ENCODE data around the gene CKAP2L. TPM values are rescaled to one million over a fixed set of nuclear protein-coding genes. Genes with fewer than 3 reads are reported as not detected.

Gene CKAP2L
- total RNA-seq, 1 donor from 2014 or later, result 0.38 TPM

DNA sequence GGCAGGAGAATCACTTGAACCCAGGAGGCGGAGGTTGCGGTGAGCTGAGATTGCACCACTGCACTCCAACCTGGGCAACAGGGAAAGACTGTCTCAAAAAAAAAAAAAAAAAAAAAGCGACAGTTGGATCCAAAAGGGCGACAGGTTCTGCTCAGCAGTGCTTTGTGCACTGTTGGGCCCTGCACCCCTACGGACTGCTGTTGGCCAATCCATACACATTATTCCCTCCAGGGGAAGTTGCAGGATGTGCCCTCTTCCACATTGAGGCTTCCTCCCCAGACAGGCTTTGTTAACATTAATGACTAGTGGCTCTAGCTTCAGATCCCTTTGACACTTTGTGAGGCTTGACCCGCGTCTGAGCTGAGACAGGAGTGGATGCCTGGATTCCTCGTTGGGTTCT lies 34.2 kb downstream of the CKAP2L start:
- no peak overlapping the region for H3K4me3 ChIP-seq
- intact Hi-C loops (cut with micrococcal nuclease), result no loop called here
- peaks cover 29% of the 10 kb centered on the region for H3K27me3 ChIP-seq (ENCODE audit: low read depth)
- DNase-seq, result no peak
- no peak for TF ChIP-seq CTCF (IDR thresholded peaks at IDR 0.05; ENCODE audit: borderline replicate concordance)
- no peak overlapping the region for H3K27ac ChIP-seq (replicated peaks)
- no peaks in the 10 kb centered on the region for H3K36me3 ChIP-seq
- no peaks in the 10 kb centered on the region for H3K4me1 ChIP-seq
- no peaks in the 10 kb centered on the region for H3K9me3 ChIP-seq (replicated peaks)

GRCh38 chr2:112728378-112729175 lies 35.8 kb downstream of the CKAP2L start:
- intact Hi-C loops (cut with micrococcal nuclease), result loop anchor here (10.0 kb wide), 1 partner anchor 104 kb away; no protein-coding TSS in a partner anchor
- DNase-seq, result no peak

GRCh38 chr2:112728029-112728362 lies 36.4 kb downstream of the CKAP2L start:
- Histone ChIP-seq H3K36me3 (no peaks in the 10 kb centered on the region), H3K27me3 (ENCODE audit: low read depth) (peaks cover 29% of the 10 kb centered on the region), H3K9me3 (replicated peaks) (no peaks in the 10 kb centered on the region), H3K27ac (replicated peaks) (no peak overlapping the region), H3K4me1 (no peaks in the 10 kb centered on the region), H3K4me3 (no peak overlapping the region)
- TF ChIP-seq CTCF (IDR thresholded peaks at IDR 0.05; ENCODE audit: borderline replicate concordance), result no peak
- no peak for DNase-seq
- intact Hi-C loops (cut with micrococcal nuclease), result loop anchor here (10.0 kb wide), 1 partner anchor 103 kb away; no protein-coding TSS in a partner anchor

More at GRCh38 chr2:112728378-112729175, 35.8 kb downstream of the CKAP2L start:
- TF ChIP-seq CTCF (IDR thresholded peaks at IDR 0.05; ENCODE audit: borderline replicate concordance), result no peak
- H3K27ac ChIP-seq (replicated peaks), result no peak overlapping the region
- H3K9me3 ChIP-seq (replicated peaks), result no peaks in the 10 kb centered on the region
- no peak overlapping the region for H3K4me3 ChIP-seq
- H3K4me1 ChIP-seq, result no peaks in the 10 kb centered on the region
- H3K36me3 ChIP-seq, result no peaks in the 10 kb centered on the region
- peaks cover 29% of the 10 kb centered on the region for H3K27me3 ChIP-seq (ENCODE audit: low read depth)

- H3K4me1 ChIP-seq, result no peaks in the 10 kb centered on the region
- peaks cover 29% of the 10 kb centered on the region for H3K27me3 ChIP-seq (ENCODE audit: low read depth)
- intact Hi-C loops (cut with micrococcal nuclease), result loop anchor here (10.0 kb wide), 1 partner anchor 103 kb away; no protein-coding TSS in a partner anchor
- H3K4me3 ChIP-seq, result no peak overlapping the region
- H3K27ac ChIP-seq (replicated peaks), result no peak overlapping the region
- no peak for TF ChIP-seq CTCF (IDR thresholded peaks at IDR 0.05; ENCODE audit: borderline replicate concordance)
- no peaks in the 10 kb centered on the region for H3K36me3 ChIP-seq
- no peak for DNase-seq
- no peaks in the 10 kb centered on the region for H3K9me3 ChIP-seq (replicated peaks)
These were observed 37.0 kb downstream of the CKAP2L start for GRCh38 chr2:112727276-112728028.

DNA sequence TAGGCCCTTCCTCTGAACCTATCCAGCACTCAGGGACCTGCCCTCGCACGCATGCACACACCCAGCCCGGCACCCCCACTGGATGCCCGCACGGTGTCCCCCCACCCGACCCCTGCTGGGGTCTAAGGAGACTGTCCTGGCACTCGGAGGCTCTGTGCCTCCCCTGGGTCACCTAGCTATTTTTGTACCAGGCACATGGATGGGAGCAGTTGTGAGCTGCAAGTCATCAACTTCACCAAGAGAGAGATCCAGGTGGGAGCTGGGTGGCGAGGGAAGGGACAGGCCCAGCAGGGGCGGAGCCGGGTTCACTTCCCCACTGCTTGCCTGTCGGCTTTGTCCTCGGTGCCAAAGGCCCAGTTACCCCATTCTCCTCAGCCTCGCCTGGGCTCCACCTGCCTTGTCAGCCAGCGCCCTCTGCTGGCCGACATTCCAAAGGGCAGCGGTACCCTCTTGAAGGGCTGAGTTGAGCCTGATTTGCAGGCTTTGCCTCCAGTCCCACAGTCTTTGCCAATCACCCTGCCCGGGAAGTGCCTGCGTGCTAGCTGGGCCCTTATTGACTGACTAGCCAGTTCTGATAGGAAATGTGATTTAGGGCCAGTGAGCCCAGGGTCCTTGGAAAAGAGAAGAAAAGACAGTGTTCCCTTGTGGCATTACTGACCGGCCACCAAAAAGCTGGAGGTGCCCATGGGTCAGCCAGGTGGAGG lies 37.8 kb downstream of the CKAP2L start:
- intact Hi-C loops (cut with micrococcal nuclease), result loop anchor here (10.0 kb wide), 1 partner anchor 102 kb away; no protein-coding TSS in a partner anchor
- DNase-seq, result peak; percentile 86
- Histone ChIP-seq H3K4me3 (no peak overlapping the region), H3K27ac (replicated peaks) (no peak overlapping the region), H3K9me3 (replicated peaks) (no peaks in the 10 kb centered on the region), H3K4me1 (no peaks in the 10 kb centered on the region), H3K36me3 (no peaks in the 10 kb centered on the region), H3K27me3 (ENCODE audit: low read depth) (peaks cover 29% of the 10 kb centered on the region)
- TF ChIP-seq CTCF (IDR thresholded peaks at IDR 0.05; ENCODE audit: borderline replicate concordance), result peak; percentile 95
